H1 (cell line): Measurements from ENCODE around the gene UMAD1. TPM values are rescaled to one million over a fixed set of nuclear protein-coding genes. Genes with fewer than 3 reads are reported as not detected.

Experiments used
- CTCF ChIA-PET: fragments of 300-600 bp; sonication (Branson Sonifier 250); formaldehyde crosslinking; loops from one replicate; lab custom pipeline; 2021; ENCODE audit not compliant: partially characterized antibody; lab: Charles Lee
- POLR2A ChIA-PET: fragments of 300-600 bp; sonication (Branson Sonifier 250); formaldehyde crosslinking; loops from one replicate; lab custom pipeline; 2021; ENCODE audit warnings: inconsistent platforms; ENCODE audit not compliant: partially characterized antibody; lab: Charles Lee
- DNase-seq, 2 experiments: peaks; one replicate each; pipeline versions ENCODE4 v3.0.0 to v3.0.0-alpha.2; 2010 to 2022; ENCODE audit warnings: low spot score in 2 of 2, low read depth in 1 of 2, mixed read lengths in 1 of 2
- FAIRE-seq: peaks from 2 replicates; lab custom pipeline; 2011; peaks lifted over from hg19 to GRCh38; lab: Jason Lieb, UNC
- H2AFZ ChIP-seq: 2 replicates; pipeline ENCODE4 v1.8.1; 2012; ENCODE audit warnings: low read length, inconsistent platforms
- H2AK5ac ChIP-seq: 2 replicates; pipeline ENCODE4 v1.6.1; 2013; ENCODE audit warnings: low read depth, low read length
- H2BK120ac ChIP-seq: replicated peaks from 2 replicates; pipeline ENCODE3; 2013; ENCODE audit warnings: low read depth, low read length, inconsistent platforms
- H2BK12ac ChIP-seq: 2 replicates; pipeline ENCODE4 v1.6.1; 2013; ENCODE audit warnings: low read depth, low read length
- H2BK15ac ChIP-seq: 2 replicates; pipeline ENCODE4 v1.6.1; 2013; ENCODE audit warnings: low read length
- H2BK20ac ChIP-seq: 2 replicates; pipeline ENCODE4 v1.6.1; 2013; ENCODE audit warnings: low read length
- H2BK5ac ChIP-seq: 2 replicates; pipeline ENCODE4 v1.6.1; 2013; ENCODE audit warnings: low read depth, low read length
- H3K14ac ChIP-seq: 2 replicates; pipeline ENCODE4 v1.6.1; 2013; ENCODE audit warnings: inconsistent platforms; ENCODE audit not compliant: insufficient read length
- H3K18ac ChIP-seq: 2 replicates; pipeline ENCODE4 v1.6.1; 2013; ENCODE audit warnings: low read length; ENCODE audit errors: extremely low read depth
- H3K23ac ChIP-seq: 2 replicates; pipeline ENCODE4 v1.6.1; 2013; ENCODE audit warnings: inconsistent platforms; ENCODE audit not compliant: insufficient read length
- H3K23me2 ChIP-seq: 2 replicates; pipeline ENCODE4 v1.6.1; 2013; ENCODE audit warnings: low read depth, low read length
- H3K27ac ChIP-seq: 2 replicates; pipeline ENCODE4 v1.6.1; 2011; ENCODE audit warnings: low read depth, low read length, inconsistent platforms
- H3K27me3 ChIP-seq, 4 experiments: replicated peaks in 1 of 4; 1 replicate in 1 of 4; 2 replicates in 3 of 4; pipeline versions ENCODE4 v1.6.1 to v1.8.1; 2011 to 2013; ENCODE audit warnings: low read length in 3 of 4, mild to moderate bottlenecking in 3 of 4, inconsistent platforms in 2 of 4, mixed read lengths in 2 of 4, moderate library complexity in 1 of 4; ENCODE audit not compliant: control insufficient read depth in 3 of 4, insufficient read depth in 3 of 4; ENCODE audit errors: extremely low read depth in 1 of 4
- H3K36me3 ChIP-seq, 4 experiments: 2 replicates each; pipeline versions ENCODE4 v1.6.1 to v1.8.1; 2011 to 2013; ENCODE audit warnings: mild to moderate bottlenecking in 4 of 4, low read length in 3 of 4, moderate library complexity in 2 of 4, control low read depth in 1 of 4, inconsistent platforms in 1 of 4; ENCODE audit not compliant: insufficient read depth in 4 of 4, control insufficient read depth in 2 of 4
- H3K4ac ChIP-seq: replicated peaks from 2 replicates; pipeline ENCODE3; 2013; ENCODE audit warnings: low read length, low read depth, mixed read lengths, inconsistent platforms; ENCODE audit not compliant: insufficient read length
- H3K4me1 ChIP-seq, 4 experiments: replicated peaks in 1 of 4; 1 replicate in 1 of 4; 2 replicates in 3 of 4; pipeline versions ENCODE4 v1.6.1 to v1.8.1; 2011 to 2013; ENCODE audit warnings: low read length in 3 of 4, inconsistent platforms in 2 of 4, mixed read lengths in 1 of 4; ENCODE audit not compliant: insufficient read depth in 4 of 4, control insufficient read depth in 3 of 4
- H3K4me2 ChIP-seq, 2 experiments: 2 replicates each; pipeline versions ENCODE4 v1.6.1 to v1.8.1; 2011 to 2013; ENCODE audit warnings: low read depth in 2 of 2, low read length in 2 of 2, control low read depth in 1 of 2, inconsistent platforms in 1 of 2, mild to moderate bottlenecking in 1 of 2; ENCODE audit not compliant: insufficient read depth in 1 of 2
- H3K4me3 ChIP-seq, 4 experiments: fragments of 200-600, 300-600 bp in 1 of 4; sonication (generic), shearing (Covaris generic), sonication (Bioruptor Twin) in 1 of 4; 2 replicates each; pipeline versions ENCODE4 v1.5.1 to v1.8.1; 2011 to 2016; ENCODE audit warnings: low read length in 4 of 4, low read depth in 3 of 4, control low read depth in 2 of 4, inconsistent platforms in 2 of 4, mild to moderate bottlenecking in 2 of 4, mixed read lengths in 1 of 4, moderate library complexity in 1 of 4; ENCODE audit not compliant: insufficient read depth in 2 of 4; ENCODE audit errors: extremely low read depth in 1 of 4
- H3K56ac ChIP-seq: replicated peaks from 2 replicates; pipeline ENCODE3; 2013; ENCODE audit warnings: low read depth, mild to moderate bottlenecking, mixed read lengths, low read length, inconsistent platforms; ENCODE audit not compliant: insufficient read length
- H3K79me1 ChIP-seq: 2 replicates; pipeline ENCODE4 v1.6.1; 2013; ENCODE audit warnings: low read depth, low read length, control low read depth
- H3K79me2 ChIP-seq, 2 experiments: 2 replicates each; pipeline versions ENCODE4 v1.6.1 to v1.8.1; 2012 to 2013; ENCODE audit warnings: low read length in 2 of 2, mild to moderate bottlenecking in 2 of 2, inconsistent platforms in 1 of 2; ENCODE audit not compliant: insufficient read depth in 2 of 2, control insufficient read depth in 1 of 2
- H3K9ac ChIP-seq, 4 experiments: replicated peaks in 1 of 4; 1 replicate in 1 of 4; 2 replicates in 3 of 4; pipeline versions ENCODE4 v1.6.1 to v1.8.1; 2011 to 2013; ENCODE audit warnings: low read depth in 3 of 4, low read length in 3 of 4, control low read depth in 2 of 4, mild to moderate bottlenecking in 2 of 4, moderate library complexity in 2 of 4, inconsistent platforms in 1 of 4; ENCODE audit errors: extremely low read depth in 1 of 4
- H3K9me3 ChIP-seq, 2 experiments: 2 replicates each; pipeline versions ENCODE4 v1.6.1 to v1.8.1; 2012 to 2013; ENCODE audit warnings: mild to moderate bottlenecking in 2 of 2, moderate library complexity in 2 of 2, control low read depth in 1 of 2, inconsistent platforms in 1 of 2, low read depth in 1 of 2, low read length in 1 of 2, mixed read lengths in 1 of 2; ENCODE audit not compliant: insufficient read depth in 2 of 2
- H4K20me1 ChIP-seq, 2 experiments: replicated peaks in 1 of 2; 2 replicates each; pipeline versions ENCODE3 to v1.8.1; 2011 to 2013; ENCODE audit warnings: inconsistent platforms in 2 of 2, low read length in 2 of 2, mild to moderate bottlenecking in 1 of 2; ENCODE audit not compliant: insufficient read depth in 2 of 2, control insufficient read depth in 1 of 2
- H4K5ac ChIP-seq: 2 replicates; pipeline ENCODE4 v1.6.1; 2013; ENCODE audit warnings: low read length, low read depth, mixed read lengths, inconsistent platforms; ENCODE audit not compliant: insufficient read length
- H4K8ac ChIP-seq: 2 replicates; pipeline ENCODE4 v1.8.0; 2013; ENCODE audit warnings: mild to moderate bottlenecking, moderate library complexity, low read length, inconsistent platforms; ENCODE audit not compliant: insufficient read depth; ENCODE audit errors: extremely low read depth
- H4K91ac ChIP-seq: replicated peaks from 2 replicates; pipeline ENCODE3; 2013; ENCODE audit warnings: low read length, mixed read lengths, inconsistent platforms; ENCODE audit not compliant: insufficient read length
- BACH1 ChIP-seq: IDR thresholded peaks from 2 replicates; pipeline ENCODE4 v1.6.1; 2012; ENCODE audit warnings: low read length, improper control_type of control experiment
- BCL11A ChIP-seq, 2 experiments: IDR thresholded peaks; one replicate each; pipeline ENCODE4 v1.6.1; 2011; ENCODE audit warnings: low read depth in 2 of 2, low read length in 2 of 2, mild to moderate bottlenecking in 2 of 2
- CEBPB ChIP-seq: IDR thresholded peaks from 2 replicates; pipeline ENCODE4 v1.6.1; 2012; ENCODE audit warnings: low read depth, low read length
- CTBP2 ChIP-seq: IDR thresholded peaks from 2 replicates; pipeline ENCODE4 v1.7.0; 2011; ENCODE audit warnings: borderline replicate concordance, mild to moderate bottlenecking, moderate library complexity, mixed read lengths, low read length; ENCODE audit not compliant: insufficient read depth, insufficient read length
- MAFK ChIP-seq: IDR thresholded peaks from 2 replicates; pipeline ENCODE4 v1.6.1; 2012; ENCODE audit warnings: low read depth, mild to moderate bottlenecking, improper control_type of control experiment, low read length
- RNF2 ChIP-seq: fragments of 200-900, 300-1000 bp; sonication (generic); IDR thresholded peaks from 2 replicates; pipeline ENCODE4 v1.7.1; 2016; ENCODE audit warnings: borderline replicate concordance, low read depth, mild to moderate bottlenecking, antibody characterized with exemption, low read length; ENCODE audit not compliant: poor library complexity, severe bottlenecking; ENCODE audit errors: missing control alignments
- SIN3A ChIP-seq, 2 experiments: IDR thresholded peaks in 1 of 2; conservative IDR thresholded peaks in 1 of 2; 2 replicates each; pipeline ENCODE4 v1.6.1; 2011 to 2012; ENCODE audit warnings: low read length in 2 of 2, improper control_type of control experiment in 1 of 2, low read depth in 1 of 2, mild to moderate bottlenecking in 1 of 2
- TAF1 ChIP-seq: IDR thresholded peaks from 2 replicates; pipeline ENCODE4 v1.6.1; 2011; ENCODE audit warnings: mild to moderate bottlenecking, low read depth, low read length
- YY1 ChIP-seq: IDR thresholded peaks from 2 replicates; pipeline ENCODE4 v1.6.1; 2011; ENCODE audit warnings: low read depth, mild to moderate bottlenecking, low read length
- WGBS, 2 experiments: shearing (Covaris generic) in 1 of 2; methylation state at CpG; one replicate each; pipeline versions ENCODE4 v1.1.6 to v1.1.7; 2013 to 2015; ENCODE audit warnings: low lambda C conversion rate in 2 of 2, mixed read lengths in 2 of 2, inconsistent platforms in 1 of 2, low coverage in 1 of 2, missing lambda C conversion rate in 1 of 2; ENCODE audit not compliant: insufficient replicate concordance in 2 of 2, insufficient coverage in 1 of 2, insufficient read length in 1 of 2; ENCODE audit errors: extremely low coverage in 1 of 2, missing lambda C conversion rate in 1 of 2; 5-methylcytosine and 5-hydroxymethylcytosine counted together
- polyA plus RNA-seq, 7 experiments: library from polyadenylated mRNA; depleted of rRNA in 3 of 7; stranded (reverse) in 5 of 7; unstranded in 2 of 7; fragments of >200 nt in 5 of 7; fragments of 200-250 nt in 2 of 7; gene quantifications; 1 replicate in 5 of 7; 2 replicates in 1 of 7; 4 replicates in 1 of 7; pipeline versions ENCODE4 v1.2.1 to v1.2.3, GENCODE V29; 2011 to 2013; ENCODE audit warnings: missing spikeins in 2 of 7, mixed read lengths in 2 of 7
- total RNA-seq: library from RNA; stranded (reverse); fragmentation: NEBNext Ultra II Directional; extraction: Animal tissue kit (Norgen Biotek cat#: 25700); gene quantifications from 2 replicates; pipeline ENCODE4 v1.2.1, GENCODE V29; 2021
- TF ChIP-seq, protein P1 (sequence below): IDR thresholded peaks from 2 replicates; pipeline ENCODE4 v1.6.1; 2012; ENCODE audit warnings: low read length, inconsistent platforms

The UMAD1 gene
- total and polyA plus RNA-seq, 2 of the 8 experiments (the other 6 are each of a cell fraction or from before 2014, with no cell fraction given), result 10.4 to 12.3 TPM

GRCh38 chr7:7829667-7830066 lies 189.1 kb downstream of the UMAD1 start:
- 83% methylated on average over 2 of the region's 2 CpGs; no CpG with 5 or more reads in 1 of the 2 experiments for WGBS, 2 experiments
- Histone ChIP-seq H3K23me2 (no peaks in the 10 kb centered on the region), H3K36me3 (no peaks in the 10 kb centered on the region), H4K8ac (no peak overlapping the region), H2BK12ac (no peak overlapping the region), H3K9me3 (no peaks in the 10 kb centered on the region), H3K79me1 (no peaks in the 10 kb centered on the region), H2BK120ac (no peak overlapping the region), H3K79me2 (no peaks in the 10 kb centered on the region), H3K23ac (no peak overlapping the region), H3K27ac (no peak overlapping the region), H3K4me3 (no peak overlapping the region), H3K18ac (no peak overlapping the region), H4K20me1 (no peaks in the 10 kb centered on the region), H3K27me3 (no peaks in the 10 kb centered on the region), H2BK20ac (no peak overlapping the region), H3K9ac (no peak overlapping the region), H3K4me1 (peaks cover 0 to 4% (median 3%) of the 10 kb centered on the region in 4 experiments; a peak in 4 of 7 replicates), H2BK5ac (no peak overlapping the region), H4K5ac (no peak overlapping the region), H3K14ac (no peak overlapping the region), H3K4me2 (no peak overlapping the region), H3K4ac (no peak overlapping the region), H3K56ac (no peak overlapping the region), H2AK5ac (no peak overlapping the region), H2BK15ac (no peak overlapping the region), H4K91ac (no peak overlapping the region), H2AFZ (no peak overlapping the region)
- ChIA-PET CTCF (interaction anchor here (1.0 kb wide), 1 partner anchor 148 kb away, joined by 3 read pairs; no protein-coding TSS in a partner anchor), POLR2A (no interaction called here)
- no peak for DNase-seq
- FAIRE-seq, result no peak
- no peak for TF ChIP-seq TAF1
- TF ChIP-seq SIN3A (conservative IDR thresholded peaks at IDR 0.05 in 1 of 2, IDR thresholded peaks at IDR 0.05 in 1 of 2; ENCODE audit: low read depth in 1 of 2, low read length in 2 of 2), result no peak
- no peak for TF ChIP-seq YY1
- no peak for TF ChIP-seq RNF2
- TF ChIP-seq BACH1, result no peak
- TF ChIP-seq BCL11A (IDR thresholded peaks at IDR 0.05; ENCODE audit: low read depth in 2 of 2, low read length in 2 of 2), result no peak
- no peak for TF ChIP-seq CTBP2
- TF ChIP-seq, protein P1, sequence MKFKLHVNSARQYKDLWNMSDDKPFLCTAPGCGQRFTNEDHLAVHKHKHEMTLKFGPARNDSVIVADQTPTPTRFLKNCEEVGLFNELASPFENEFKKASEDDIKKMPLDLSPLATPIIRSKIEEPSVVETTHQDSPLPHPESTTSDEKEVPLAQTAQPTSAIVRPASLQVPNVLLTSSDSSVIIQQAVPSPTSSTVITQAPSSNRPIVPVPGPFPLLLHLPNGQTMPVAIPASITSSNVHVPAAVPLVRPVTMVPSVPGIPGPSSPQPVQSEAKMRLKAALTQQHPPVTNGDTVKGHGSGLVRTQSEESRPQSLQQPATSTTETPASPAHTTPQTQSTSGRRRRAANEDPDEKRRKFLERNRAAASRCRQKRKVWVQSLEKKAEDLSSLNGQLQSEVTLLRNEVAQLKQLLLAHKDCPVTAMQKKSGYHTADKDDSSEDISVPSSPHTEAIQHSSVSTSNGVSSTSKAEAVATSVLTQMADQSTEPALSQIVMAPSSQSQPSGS, result no peak
- no peak for TF ChIP-seq MAFK
- no peak for TF ChIP-seq CEBPB
